ENCODE results near the gene CBFA2T3.

The CBFA2T3 gene

DNA sequence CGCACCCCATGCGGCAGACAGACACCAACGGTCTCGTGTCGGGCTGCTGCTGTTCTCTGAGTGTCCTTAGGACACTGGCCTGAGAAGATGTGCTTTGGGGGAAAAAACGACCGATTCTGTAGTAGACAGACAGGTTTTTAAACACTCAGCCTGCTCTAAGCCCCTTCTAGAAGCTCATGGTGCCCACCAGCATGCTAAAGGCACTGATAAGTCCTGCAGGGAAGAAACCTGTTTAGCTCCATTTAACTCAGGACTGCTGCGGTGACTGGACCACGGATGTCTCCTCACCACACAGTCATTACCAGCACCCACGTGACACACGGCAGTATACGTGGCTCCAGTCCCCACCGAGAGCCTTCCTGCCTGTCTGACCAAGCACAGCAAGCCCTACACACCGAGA, 146.2 kb downstream of the CBFA2T3 start:
- no peak for DNase-seq

DNA sequence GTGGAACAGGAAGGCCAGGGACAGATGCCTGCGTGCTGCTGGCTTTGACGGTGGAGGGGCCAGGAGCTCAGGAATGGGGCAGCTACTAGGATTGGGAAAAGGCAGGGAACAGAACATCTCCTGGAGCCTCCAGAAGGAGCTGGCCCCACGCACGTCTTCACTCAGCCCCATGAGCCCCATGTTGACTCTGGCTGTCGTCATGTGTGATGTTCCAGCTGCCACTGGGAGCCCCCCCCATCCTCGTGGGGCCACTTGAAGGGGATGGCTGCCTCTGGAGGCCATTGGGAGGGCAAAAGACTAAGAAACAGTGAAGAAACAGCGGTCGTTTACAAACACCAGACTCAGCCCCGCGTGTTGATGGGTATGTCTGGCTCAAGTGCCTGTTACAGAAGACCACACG, 146.7 kb downstream of the CBFA2T3 start:
- DNase-seq = no peak

DNA sequence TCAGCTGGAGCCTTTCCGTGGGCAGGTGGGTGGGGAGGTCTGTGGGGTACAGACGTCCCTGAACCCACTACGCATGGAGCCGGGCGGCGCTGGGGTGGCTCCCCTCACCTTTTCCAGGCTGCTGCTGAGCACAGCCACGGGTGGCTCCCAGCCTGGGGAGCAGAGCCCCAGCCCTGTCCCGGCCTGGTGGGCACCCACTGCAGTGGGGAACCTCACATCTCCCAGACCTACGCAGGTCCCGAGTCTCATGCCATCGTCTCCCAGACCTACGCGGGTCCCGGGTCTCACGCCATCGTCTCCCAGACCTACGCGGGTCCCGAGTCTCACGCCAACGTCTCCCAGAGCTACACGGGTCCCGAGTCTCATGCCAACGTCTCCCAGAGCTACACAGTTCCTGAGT, 148.3 kb downstream of the CBFA2T3 start:
- no peak for DNase-seq

DNA sequence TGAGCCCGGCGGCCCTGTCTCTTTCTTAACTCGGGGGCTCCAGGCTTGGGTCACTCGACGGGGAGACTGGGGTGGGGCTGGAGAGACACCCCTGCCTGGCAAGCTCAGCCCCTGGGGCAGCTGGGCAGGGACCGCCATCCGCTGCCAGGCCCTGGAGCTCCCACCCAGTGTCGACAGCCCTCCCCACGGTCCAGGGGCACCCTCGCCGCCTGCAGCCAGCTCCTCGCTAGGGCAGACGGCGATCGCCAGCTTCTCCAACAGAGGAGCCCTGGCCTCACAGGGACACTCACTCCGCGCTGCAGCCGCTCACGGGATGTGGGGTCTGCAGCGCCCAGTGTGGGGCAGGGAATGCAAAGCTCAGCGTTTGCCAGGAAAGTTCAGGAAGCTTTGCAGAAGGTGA, 149.3 kb downstream of the CBFA2T3 start:
- DNase-seq = no peak

DNA sequence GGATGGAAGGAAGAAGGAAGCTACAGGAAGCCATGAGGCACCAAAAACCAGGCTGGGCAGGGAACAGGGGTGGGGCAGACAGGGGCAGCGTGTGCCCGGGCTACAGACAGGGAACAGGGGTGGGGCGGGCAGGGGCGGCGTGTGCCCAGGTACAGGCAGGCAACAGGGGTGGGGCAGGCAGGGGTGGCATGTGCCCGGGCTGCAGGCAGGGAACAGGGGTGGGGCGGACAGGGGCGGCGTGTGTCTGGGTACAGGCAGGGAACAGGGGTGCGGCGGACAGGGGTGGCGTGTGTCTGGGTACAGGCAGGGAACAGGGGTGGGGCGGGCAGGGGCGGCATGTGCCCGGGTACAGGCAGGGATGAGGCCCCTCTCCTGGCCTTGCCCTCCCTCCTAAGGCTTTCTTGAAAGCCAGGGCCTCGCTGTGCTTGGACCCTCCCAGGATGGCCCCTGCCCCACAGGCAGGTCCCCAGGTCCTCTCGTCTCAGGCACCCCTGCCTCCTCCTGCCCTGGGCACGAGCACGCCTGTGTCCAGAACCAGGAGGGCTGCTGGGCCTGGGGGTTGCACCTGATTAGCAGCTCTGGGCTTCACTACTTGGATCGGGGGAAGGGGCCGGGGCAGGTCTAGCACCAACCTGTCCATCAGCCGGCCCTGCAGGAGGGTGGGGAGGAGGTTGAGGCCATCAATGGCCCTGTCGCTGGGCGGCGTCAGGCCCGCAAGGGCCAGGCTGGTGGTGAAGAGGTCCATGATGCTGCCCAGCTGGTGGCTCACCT, 150.8 kb downstream of the CBFA2T3 start:
- no peak for DNase-seq

DNA sequence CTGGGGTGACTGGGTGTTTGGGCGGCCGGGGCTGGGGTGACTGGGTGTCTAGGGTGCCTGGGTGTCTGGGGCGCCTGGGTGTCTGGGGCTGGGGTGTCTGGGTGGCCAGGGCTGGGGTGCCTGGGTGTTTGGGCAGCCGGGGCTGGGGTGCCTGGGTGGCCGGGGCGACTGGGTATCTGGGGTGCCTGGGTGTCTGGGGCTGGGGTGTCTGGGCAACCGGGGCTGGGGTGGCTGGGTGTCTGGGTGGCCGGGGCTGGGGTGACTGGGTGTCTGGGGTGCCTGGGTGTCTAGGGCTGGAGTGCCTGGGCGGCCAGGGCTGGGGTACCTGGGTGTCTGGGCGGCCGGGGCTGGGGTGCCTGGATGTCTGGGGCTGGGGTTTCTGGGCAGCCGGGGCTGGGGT, 151.9 kb downstream of the CBFA2T3 start:
- DNase-seq = no peak

All from COR-L47 (cell line).